ENCODE results near the gene ANKZF1.
"Not testable (repeated sequence)": the region's sequence is repeated elsewhere in the genome, so short reads cannot be mapped to it uniquely, and the experiment has no call there.

Gene ANKZF1

GRCh38 chr2:219229305-219230058, at the start of gene ANKZF1, which contains the start of gene ATG9A:
Gene ANKZF1, plus strand, starts transcription at chr2:219229806. Its CDS starts 452 bp downstream, at chr2:219230258.
Gene ATG9A, minus strand, starts transcription at chr2:219229636. Its CDS starts 1,612 bp downstream, at chr2:219228024.
- peak; percentile 99 for DNase-seq

GRCh38 chr2:219180961-219181360, 48.6 kb upstream of the ANKZF1 start:
- DNase-seq = no peak

GRCh38 chr2:219181531-219181930, 48.1 kb upstream of the ANKZF1 start:
- no peak for DNase-seq

GRCh38 chr2:219182331-219183150, 47.1 kb upstream of the ANKZF1 start:
- DNase-seq = no peak

GRCh38 chr2:219183151-219183772, 46.3 kb upstream of the ANKZF1 start:
- no peak for DNase-seq

- DNase-seq = no peak
Observed at GRCh38 chr2:219184121-219184520, 45.5 kb upstream of the ANKZF1 start.

GRCh38 chr2:219186754-219187456, 42.7 kb upstream of the ANKZF1 start:
- no peak for DNase-seq

GRCh38 chr2:219197388-219197787, 32.2 kb upstream of the ANKZF1 start:
- DNase-seq = no peak

- DNase-seq = no peak
Observed at GRCh38 chr2:219198974-219199373, 30.6 kb upstream of the ANKZF1 start.

GRCh38 chr2:219199470-219200211, 30.0 kb upstream of the ANKZF1 start:
- no peak for DNase-seq

GRCh38 chr2:219200502-219201326, 28.9 kb upstream of the ANKZF1 start:
- not testable (repeated sequence) for DNase-seq

- not testable (repeated sequence) for DNase-seq
Observed at GRCh38 chr2:219201331-219201730, 28.3 kb upstream of the ANKZF1 start.

- no peak for DNase-seq
Observed at GRCh38 chr2:219204425-219205164, 25.0 kb upstream of the ANKZF1 start.

- DNase-seq = no peak
Observed at GRCh38 chr2:219205165-219205538, 24.5 kb upstream of the ANKZF1 start.

- no peak for DNase-seq
Observed at GRCh38 chr2:219205981-219206327, 23.7 kb upstream of the ANKZF1 start.

GRCh38 chr2:219206328-219207133, 23.1 kb upstream of the ANKZF1 start, which contains the start of gene ZFAND2B:
Gene ZFAND2B, plus strand, starts transcription at chr2:219206782. Its CDS starts 206 bp downstream, at chr2:219206988.
- DNase-seq = peak; percentile 96

- no peak for DNase-seq
Observed at GRCh38 chr2:219207134-219207883, 22.3 kb upstream of the ANKZF1 start.

GRCh38 chr2:219207884-219208740, 21.5 kb upstream of the ANKZF1 start:
- DNase-seq = peak; percentile 22

Measured in femur (tissue), 1 donor.